ENCODE measurements around the gene LINC01488.

GRCh38 chr11:69486773-69487291 lies 5.4 kb downstream of the LINC01488 start:
- TF ChIP-seq POLR2AphosphoS5 (IDR thresholded peaks at IDR 0.05; ENCODE audit: low read depth, low read length) (no peak), SPI1 (IDR thresholded peaks at IDR 0.05; ENCODE audit: low read depth, low read length) (no peak), POLR2A (IDR thresholded peaks at IDR 0.05; ENCODE audit: low read depth, low read length) (no peak), TAF1 (IDR thresholded peaks at IDR 0.05; ENCODE audit: low read depth, low read length) (no peak), POU2F2 (IDR thresholded peaks at IDR 0.05; ENCODE audit: low read depth, low read length) (no peak), PAX5 (IDR thresholded peaks at IDR 0.05; ENCODE audit: insufficient read depth, low read length, severe bottlenecking) (no peak)

Data from GM12891 (cell line).